NK-92 (cell line): ENCODE measurements around the gene MARCHF11.

Source experiments
- DNase-seq: peaks from one replicate; lab custom pipeline; 2025; ENCODE audit not compliant: unreplicated experiment; lab: John Stamatoyannopoulos, UW

The MARCHF11 gene, protein sequence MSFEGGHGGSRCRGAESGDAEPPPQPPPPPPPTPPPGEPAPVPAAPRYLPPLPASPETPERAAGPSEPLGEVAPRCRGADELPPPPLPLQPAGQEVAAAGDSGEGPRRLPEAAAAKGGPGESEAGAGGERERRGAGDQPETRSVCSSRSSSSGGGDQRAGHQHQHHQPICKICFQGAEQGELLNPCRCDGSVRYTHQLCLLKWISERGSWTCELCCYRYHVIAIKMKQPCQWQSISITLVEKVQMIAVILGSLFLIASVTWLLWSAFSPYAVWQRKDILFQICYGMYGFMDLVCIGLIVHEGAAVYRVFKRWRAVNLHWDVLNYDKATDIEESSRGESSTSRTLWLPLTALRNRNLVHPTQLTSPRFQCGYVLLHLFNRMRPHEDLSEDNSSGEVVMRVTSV

DNA sequence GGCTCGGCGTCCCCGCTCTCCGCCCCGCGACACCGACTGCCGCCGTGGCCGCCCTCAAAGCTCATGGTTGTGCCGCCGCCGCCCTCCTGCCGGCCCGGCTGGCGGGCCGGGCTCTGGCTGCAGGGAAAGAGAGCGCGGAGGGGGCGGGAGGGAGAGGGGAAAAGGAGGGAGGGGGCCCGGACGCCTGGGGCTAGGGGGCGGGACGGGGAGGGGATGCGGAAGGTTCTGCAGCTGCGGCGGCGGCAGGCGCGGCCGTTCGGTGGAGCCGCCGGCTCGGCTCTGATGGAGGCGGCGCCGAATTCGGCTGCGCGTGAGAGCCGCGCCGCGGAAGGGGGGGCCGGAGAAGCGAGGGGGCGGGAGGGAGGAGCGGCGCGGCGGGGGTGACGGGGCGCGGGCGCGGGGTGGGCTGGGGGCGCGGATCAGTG is at the start of gene MARCHF11:
Gene MARCHF11, minus strand, starts transcription at position 281 of the 425 bp plus-strand sequence. Its CDS starts 216 bp downstream, at position 65.
- no peak for DNase-seq

DNA sequence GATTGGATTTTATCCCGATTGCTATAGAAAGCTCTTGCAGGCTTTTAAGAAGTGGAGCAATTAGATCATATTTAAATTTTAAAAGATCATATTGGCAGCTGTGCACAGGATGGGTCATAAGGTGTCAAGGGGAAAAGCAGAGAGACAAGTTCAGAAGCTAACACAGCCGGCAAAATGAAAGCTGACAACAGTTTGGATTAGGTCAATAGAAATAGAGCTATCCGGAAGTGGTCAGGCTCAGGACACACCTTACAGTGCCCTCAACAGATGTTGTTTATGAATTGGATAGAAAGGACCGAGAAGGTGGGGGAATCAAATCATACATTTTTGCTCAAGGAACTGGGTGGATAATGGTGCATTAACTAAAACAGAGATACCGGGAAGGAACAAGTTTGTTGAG is 46.3 kb upstream of the MARCHF11 start:
- no peak for DNase-seq

DNA sequence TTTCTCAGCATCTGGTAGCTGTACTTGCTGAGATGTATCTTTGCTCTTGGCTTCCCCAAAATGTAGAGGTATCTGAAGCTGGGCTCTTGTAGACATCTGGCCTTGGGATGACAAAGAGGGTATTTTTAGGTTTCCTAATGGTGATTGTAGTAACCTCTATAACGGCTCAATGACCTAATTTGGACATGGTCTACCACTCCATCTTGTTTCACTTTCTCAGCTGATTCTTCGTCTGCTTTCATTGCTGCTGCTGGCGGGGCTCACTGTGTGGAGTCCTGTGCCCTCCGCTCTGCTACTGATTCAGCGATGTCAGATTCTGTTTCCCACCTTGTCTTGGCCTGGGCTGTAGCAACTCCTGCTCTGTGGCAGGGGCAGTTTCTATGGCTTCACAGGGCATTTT is 12.7 kb upstream of the MARCHF11 start:
- DNase-seq: no peak

GRCh38 chr5:16180789-16181082 is 1.1 kb upstream of the MARCHF11 start:
- no peak for DNase-seq

DNA sequence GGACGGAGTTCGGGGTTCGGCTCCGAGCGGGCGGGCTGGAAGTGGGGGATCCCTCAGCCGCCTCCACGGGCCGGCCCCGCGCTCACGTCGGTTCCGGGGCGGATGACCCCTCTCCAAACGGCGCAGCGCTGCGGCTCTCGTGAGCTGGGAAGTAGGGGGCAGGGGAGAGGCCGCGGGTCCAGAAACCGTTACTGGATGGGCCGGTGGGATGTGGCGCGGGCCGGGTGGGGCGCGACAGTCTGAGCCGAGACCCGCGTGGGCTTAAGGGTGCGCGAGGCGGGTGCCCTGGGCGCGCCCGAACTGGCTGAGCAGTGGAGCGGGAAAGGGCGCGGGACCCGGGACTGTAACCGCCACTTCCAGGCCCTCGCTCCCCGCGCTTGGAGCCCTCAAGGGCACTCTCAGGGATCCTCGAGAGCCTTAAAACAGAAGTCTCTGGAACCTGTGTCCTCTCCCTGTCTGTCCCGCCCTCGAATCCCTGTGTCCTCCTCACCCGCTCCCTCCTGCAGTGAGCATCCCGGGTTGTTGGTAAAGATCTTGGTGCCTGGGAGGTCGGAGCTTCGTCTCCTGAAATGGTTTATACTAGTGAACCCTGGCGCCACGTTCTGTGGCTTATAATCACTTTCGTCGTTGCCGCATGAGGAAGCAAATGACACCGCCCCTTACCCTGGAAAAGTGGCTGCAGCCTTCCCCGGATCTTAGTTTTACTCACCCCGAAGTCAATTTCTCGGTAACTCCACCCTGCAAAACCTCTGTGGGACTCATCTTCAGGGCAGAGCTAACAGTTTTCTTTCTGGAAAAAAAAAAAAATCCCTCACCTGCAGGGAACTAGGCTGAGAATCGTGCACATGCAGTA is 571 bp upstream of the MARCHF11 start:
- DNase-seq: no peak

DNA sequence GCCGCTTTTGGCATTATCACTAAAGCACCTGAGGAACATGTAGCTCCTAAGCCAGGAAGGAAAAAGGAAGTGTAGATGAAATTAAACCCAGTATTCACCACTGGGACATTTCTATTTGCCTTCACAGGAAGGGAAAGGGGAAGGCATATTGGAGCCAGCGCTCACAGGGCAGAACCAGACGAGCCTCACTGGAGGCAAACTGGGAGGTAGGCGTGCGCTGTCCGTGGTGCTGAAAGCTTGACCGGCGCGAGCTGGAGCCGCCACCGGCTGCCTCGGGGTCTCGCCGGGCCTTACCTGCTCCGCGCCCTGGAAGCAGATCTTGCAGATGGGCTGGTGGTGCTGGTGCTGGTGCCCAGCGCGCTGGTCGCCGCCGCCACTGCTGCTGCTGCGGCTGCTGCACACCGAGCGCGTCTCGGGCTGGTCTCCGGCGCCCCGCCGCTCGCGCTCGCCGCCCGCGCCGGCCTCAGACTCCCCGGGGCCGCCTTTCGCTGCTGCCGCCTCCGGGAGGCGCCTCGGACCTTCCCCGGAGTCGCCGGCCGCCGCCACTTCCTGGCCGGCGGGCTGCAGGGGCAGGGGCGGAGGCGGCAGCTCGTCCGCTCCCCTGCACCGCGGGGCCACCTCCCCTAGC is 732 bp downstream of the MARCHF11 start:
- no peak for DNase-seq

DNA sequence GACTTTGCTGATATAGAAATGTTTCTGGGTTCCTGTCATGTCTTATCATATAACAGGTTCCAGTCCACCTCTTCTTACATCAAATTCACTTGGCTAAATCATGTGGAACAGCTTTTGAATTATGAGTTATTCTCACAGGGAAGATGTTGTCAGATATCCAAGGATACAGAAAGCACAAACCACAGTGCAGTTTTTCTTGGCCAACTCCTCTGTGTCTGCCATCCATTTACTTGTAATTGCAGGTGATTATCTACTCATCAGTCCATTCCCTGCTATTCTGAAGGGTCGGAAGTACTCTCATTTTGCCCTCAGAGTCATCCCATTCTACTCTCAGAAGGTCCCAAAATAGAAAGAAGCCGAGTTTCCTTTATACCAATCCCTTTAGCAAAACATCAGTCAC is 10.0 kb downstream of the MARCHF11 start:
- no peak for DNase-seq

- DNase-seq: no peak
Measured at GRCh38 chr5:16160706-16161105, 18.9 kb downstream of the MARCHF11 start.

GRCh38 chr5:16159636-16160035 is 20.0 kb downstream of the MARCHF11 start:
- DNase-seq: no peak

DNA sequence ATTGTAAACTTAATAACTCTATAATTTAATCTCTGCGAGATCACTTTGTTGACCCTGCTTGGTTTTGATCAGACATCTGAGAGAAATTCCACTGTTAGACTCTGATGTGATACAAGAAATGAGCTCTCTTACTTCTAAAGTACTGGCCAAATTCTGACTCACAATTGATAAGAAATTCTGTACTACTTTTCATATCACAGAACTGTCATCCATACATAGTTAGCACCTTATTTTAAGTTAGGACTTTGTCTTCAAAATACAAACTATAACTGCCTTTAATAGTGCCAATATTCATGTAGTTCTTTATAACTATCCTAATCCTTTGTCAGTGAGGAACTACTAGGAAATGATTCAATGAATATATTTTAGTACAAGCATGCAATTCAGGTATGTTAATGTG is 23.4 kb downstream of the MARCHF11 start:
- no peak for DNase-seq

DNA sequence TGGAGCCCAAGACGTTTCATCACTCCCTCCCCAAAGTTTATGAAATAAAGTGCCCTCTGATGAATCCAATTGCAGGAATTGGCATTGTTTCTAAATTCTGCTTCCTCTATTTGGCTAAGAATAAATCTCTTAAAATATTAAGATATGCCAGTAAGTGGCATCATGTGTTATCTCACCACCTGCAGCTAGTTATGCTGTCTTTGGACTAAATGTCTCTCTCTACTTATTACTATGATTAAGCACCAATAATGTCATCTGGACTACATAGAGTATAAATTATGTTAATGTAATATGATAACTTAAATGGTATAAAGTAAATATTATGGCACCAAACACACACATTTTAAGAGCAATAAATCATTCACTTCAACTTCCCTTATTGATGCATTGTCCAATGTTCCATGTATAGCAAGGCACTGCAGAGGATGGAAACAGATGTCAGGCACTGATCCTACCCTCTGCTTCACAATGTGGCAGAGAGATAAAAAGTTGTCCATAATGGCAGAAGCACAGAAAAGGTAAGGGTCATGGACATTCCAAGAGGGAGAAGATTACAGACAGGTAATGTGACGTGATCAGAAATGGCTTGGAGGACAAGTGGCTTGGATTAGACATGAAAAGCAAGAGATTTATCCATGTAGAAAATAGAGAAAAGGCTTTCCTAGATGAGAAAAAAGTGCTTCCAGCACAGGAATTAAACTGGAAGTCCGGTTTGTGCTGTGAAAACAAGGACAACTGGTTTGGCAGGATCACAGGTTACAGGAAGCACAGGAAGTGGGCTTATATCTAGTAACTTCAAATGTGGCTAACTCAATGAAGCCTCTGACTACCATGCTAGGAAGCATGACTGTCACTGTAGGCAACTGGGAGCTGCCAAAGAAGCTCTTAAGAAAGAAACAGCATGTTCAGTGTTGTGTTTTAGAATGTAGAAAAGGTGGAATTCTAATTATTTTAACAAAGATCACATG is 26.7 kb downstream of the MARCHF11 start:
- DNase-seq: no peak

GRCh38 chr5:16149621-16150020 is 30.0 kb downstream of the MARCHF11 start:
- no peak for DNase-seq

GRCh38 chr5:16147179-16147900 is 32.3 kb downstream of the MARCHF11 start:
- no peak for DNase-seq

DNA sequence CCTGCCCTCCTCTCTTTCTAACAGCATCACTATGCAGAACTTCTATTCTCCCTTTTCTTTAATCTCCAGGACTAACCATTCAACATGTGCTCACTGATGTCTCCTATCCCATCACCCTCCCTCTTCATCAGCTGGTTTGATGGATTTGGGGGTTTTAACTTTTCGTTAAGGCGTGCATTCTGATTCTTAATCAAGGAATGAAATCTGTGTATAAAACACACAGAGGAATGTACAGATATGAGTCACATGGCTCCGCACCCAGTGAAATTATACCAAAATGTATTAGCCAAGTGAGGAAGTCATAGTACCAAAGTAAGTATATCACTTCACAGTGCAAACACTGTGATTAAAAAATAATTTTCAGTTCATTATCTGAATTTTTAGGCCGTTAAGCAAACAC is 35.2 kb downstream of the MARCHF11 start:
- no peak for DNase-seq

GRCh38 chr5:16143361-16144049 is 36.1 kb downstream of the MARCHF11 start:
- DNase-seq: no peak

- DNase-seq: no peak
Measured at GRCh38 chr5:16140944-16141343, 38.6 kb downstream of the MARCHF11 start.

- no peak for DNase-seq
Measured at GRCh38 chr5:16140417-16140816, 39.2 kb downstream of the MARCHF11 start.

GRCh38 chr5:16137177-16137576 is 42.4 kb downstream of the MARCHF11 start:
- DNase-seq: no peak

DNA sequence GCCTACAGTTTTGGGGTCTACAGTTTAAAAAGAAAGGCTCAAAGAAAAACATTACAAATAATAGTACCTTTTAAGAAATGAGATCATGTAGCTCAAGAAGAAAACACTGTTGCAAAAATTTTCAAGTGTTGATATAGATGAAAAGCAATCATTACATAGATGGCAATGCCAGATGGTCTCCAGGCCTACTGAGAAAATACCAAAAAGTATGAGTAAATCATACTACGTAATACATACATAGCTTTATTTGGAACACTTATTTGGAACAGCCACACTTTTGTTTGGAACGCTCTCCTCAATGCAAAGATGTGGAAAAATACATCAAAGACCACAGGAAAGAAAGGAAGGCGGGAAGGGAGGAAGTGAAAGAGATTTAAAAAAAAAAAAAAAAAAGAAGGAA is 44.1 kb downstream of the MARCHF11 start:
- DNase-seq: no peak
